ENCODE measurements around the gene PDE8A. TPM values are rescaled to one million over a fixed set of nuclear protein-coding genes. Genes with fewer than 3 reads are reported as not detected.

PDE8A gene
- total RNA-seq, 1 donor from 2014 or later: 11.4 TPM

DNA sequence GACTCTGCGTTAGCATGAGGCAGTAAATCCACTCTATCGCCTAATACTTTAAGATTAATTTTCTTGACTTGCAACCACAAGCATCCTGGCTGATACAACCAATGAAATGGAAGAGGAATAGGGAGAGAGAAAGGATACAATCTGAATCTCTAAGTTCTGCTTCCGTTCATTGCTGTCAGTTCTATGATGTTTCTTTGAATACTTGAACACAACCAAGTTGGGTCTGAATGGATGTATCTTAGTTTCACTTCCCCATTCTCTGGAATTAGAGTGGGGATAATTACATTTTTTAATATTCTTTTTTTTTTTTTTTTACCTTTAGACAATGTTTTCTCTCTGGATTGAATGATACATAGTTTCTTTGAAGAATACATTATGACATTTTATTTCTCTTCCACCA lies 22.9 kb downstream of the PDE8A start:
- Histone ChIP-seq H4K20me1 (ENCODE audit: low read depth) (no peaks in the 10 kb centered on the region), H3K27me3 (no peaks in the 10 kb centered on the region), H3K4me3 (no peak overlapping the region), H3F3A (ENCODE audit: low read depth) (no peaks in the 10 kb centered on the region), H3K9ac (no peak overlapping the region), H3K4me2 (no peak overlapping the region), H3K9me3 (ENCODE audit: low read depth) (no peaks in the 10 kb centered on the region), H3K79me2 (ENCODE audit: low read depth) (no peaks in the 10 kb centered on the region), H3K27ac (no peak overlapping the region), H2AFZ (replicated peaks) (no peak overlapping the region), H3K36me3 (no peaks in the 10 kb centered on the region), H3K4me1 (peaks cover 9% of the 10 kb centered on the region)
- H3K36me3 Mint-ChIP-seq: no peaks in the 10 kb centered on the region
- H3K4me1 Mint-ChIP-seq: peaks cover 6% of the 10 kb centered on the region
- DNase-seq (ENCODE audit: low spot score): no peak
- H3K27ac Mint-ChIP-seq: no peak overlapping the region
- TF ChIP-seq, protein P1, sequence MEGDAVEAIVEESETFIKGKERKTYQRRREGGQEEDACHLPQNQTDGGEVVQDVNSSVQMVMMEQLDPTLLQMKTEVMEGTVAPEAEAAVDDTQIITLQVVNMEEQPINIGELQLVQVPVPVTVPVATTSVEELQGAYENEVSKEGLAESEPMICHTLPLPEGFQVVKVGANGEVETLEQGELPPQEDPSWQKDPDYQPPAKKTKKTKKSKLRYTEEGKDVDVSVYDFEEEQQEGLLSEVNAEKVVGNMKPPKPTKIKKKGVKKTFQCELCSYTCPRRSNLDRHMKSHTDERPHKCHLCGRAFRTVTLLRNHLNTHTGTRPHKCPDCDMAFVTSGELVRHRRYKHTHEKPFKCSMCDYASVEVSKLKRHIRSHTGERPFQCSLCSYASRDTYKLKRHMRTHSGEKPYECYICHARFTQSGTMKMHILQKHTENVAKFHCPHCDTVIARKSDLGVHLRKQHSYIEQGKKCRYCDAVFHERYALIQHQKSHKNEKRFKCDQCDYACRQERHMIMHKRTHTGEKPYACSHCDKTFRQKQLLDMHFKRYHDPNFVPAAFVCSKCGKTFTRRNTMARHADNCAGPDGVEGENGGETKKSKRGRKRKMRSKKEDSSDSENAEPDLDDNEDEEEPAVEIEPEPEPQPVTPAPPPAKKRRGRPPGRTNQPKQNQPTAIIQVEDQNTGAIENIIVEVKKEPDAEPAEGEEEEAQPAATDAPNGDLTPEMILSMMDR (IDR thresholded peaks at IDR 0.05): no peak
- TF ChIP-seq EZH2phosphoT487 (IDR thresholded peaks at IDR 0.05): no peak
- no peak for TF ChIP-seq EZH2 (IDR thresholded peaks at IDR 0.05)
- no peak overlapping the region for H3K4me3 Mint-ChIP-seq
- no peaks in the 10 kb centered on the region for H3K9me3 Mint-ChIP-seq
- peaks cover 2% of the 10 kb centered on the region for H3K27me3 Mint-ChIP-seq (ENCODE audit: insufficient read depth, low read depth)

- Histone ChIP-seq H3K9me3 (ENCODE audit: low read depth) (no peaks in the 10 kb centered on the region), H3F3A (ENCODE audit: low read depth) (no peaks in the 10 kb centered on the region), H3K27ac (no peak overlapping the region), H4K20me1 (ENCODE audit: low read depth) (no peaks in the 10 kb centered on the region), H2AFZ (replicated peaks) (no peak overlapping the region), H3K4me2 (no peak overlapping the region), H3K4me3 (no peak overlapping the region), H3K4me1 (peaks cover 9% of the 10 kb centered on the region), H3K9ac (no peak overlapping the region), H3K79me2 (ENCODE audit: low read depth) (no peaks in the 10 kb centered on the region), H3K36me3 (no peaks in the 10 kb centered on the region), H3K27me3 (no peaks in the 10 kb centered on the region)
- DNase-seq (ENCODE audit: low spot score): no peak
- TF ChIP-seq EZH2phosphoT487 (IDR thresholded peaks at IDR 0.05) (no peak), EZH2 (IDR thresholded peaks at IDR 0.05) (no peak)
- TF ChIP-seq, protein P1 (IDR thresholded peaks at IDR 0.05): no peak
- Mint-ChIP-seq H3K27me3 (ENCODE audit: insufficient read depth, low read depth) (peaks cover 2% of the 10 kb centered on the region), H3K36me3 (no peaks in the 10 kb centered on the region), H3K4me1 (peaks cover 6% of the 10 kb centered on the region), H3K9me3 (no peaks in the 10 kb centered on the region), H3K27ac (no peak overlapping the region), H3K4me3 (no peak overlapping the region)
These were observed 23.7 kb downstream of the PDE8A start for GRCh38 chr15:85005319-85005718.

- Histone ChIP-seq H3K9ac (no peak overlapping the region), H3F3A (ENCODE audit: low read depth) (no peaks in the 10 kb centered on the region), H3K36me3 (no peaks in the 10 kb centered on the region), H2AFZ (replicated peaks) (no peak overlapping the region), H3K27me3 (no peaks in the 10 kb centered on the region), H3K4me3 (no peak overlapping the region), H3K4me1 (peaks cover 9% of the 10 kb centered on the region), H3K4me2 (no peak overlapping the region), H4K20me1 (ENCODE audit: low read depth) (no peaks in the 10 kb centered on the region), H3K9me3 (ENCODE audit: low read depth) (no peaks in the 10 kb centered on the region), H3K79me2 (ENCODE audit: low read depth) (no peaks in the 10 kb centered on the region), H3K27ac (no peak overlapping the region)
- no peak overlapping the region for H3K27ac Mint-ChIP-seq
- no peak overlapping the region for H3K4me3 Mint-ChIP-seq
- no peak for TF ChIP-seq EZH2 (IDR thresholded peaks at IDR 0.05)
- TF ChIP-seq EZH2phosphoT487 (IDR thresholded peaks at IDR 0.05): no peak
- TF ChIP-seq, protein P1 (IDR thresholded peaks at IDR 0.05): no peak
- H3K9me3 Mint-ChIP-seq: no peaks in the 10 kb centered on the region
- peaks cover 2% of the 10 kb centered on the region for H3K27me3 Mint-ChIP-seq (ENCODE audit: insufficient read depth, low read depth)
- H3K36me3 Mint-ChIP-seq: no peaks in the 10 kb centered on the region
- no peak for DNase-seq (ENCODE audit: low spot score)
- peaks cover 6% of the 10 kb centered on the region for H3K4me1 Mint-ChIP-seq
These were observed 24.1 kb downstream of the PDE8A start for GRCh38 chr15:85005746-85006145.

Data from neural progenitor cell (in vitro differentiated cells).